ENCODE measurements around the gene CXCL6. TPM values are rescaled to one million over a fixed set of nuclear protein-coding genes. Genes with fewer than 3 reads are reported as not detected.

Gene CXCL6
- total RNA-seq = 0.65 and 6.4 TPM in 2 replicates

GRCh38 chr4:73836373-73837279, at the start of gene CXCL6:
Gene CXCL6 (plus strand): TSS chr4:73836678. CDS start chr4:73836751, 73 bp downstream.

GRCh38 chr4:73853246-73853704, 16.8 kb downstream of the CXCL6 start, which contains the start of gene PF4V1:
Gene PF4V1 (plus strand): TSS chr4:73853296. CDS start chr4:73853363, 67 bp downstream.

GRCh38 chr4:73869130-73870055, 32.9 kb downstream of the CXCL6 start, which contains the start of gene CXCL1:
Gene CXCL1 (plus strand): TSS chr4:73869393. CDS start chr4:73869471, 78 bp downstream.

Other genes starting within 250 kb of the CXCL6 start
- gene RASSF6, start 216.2 kb upstream of the CXCL6 start, total RNA-seq = under 0.01 TPM in 1 of 2 replicates, not detected in the other
- 36.1 and 80.4 TPM in 2 replicates for gene CXCL8, start 96.1 kb upstream of the CXCL6 start, total RNA-seq
- not detected in 2 replicates for gene PF4V1, start 16.6 kb downstream of the CXCL6 start, total RNA-seq
- 14.6 and 36.2 TPM in 2 replicates for gene CXCL1, start 32.7 kb downstream of the CXCL6 start, total RNA-seq
- gene PF4, start 145.3 kb downstream of the CXCL6 start, total RNA-seq = not detected in 2 replicates
- gene PPBP, start 151.5 kb downstream of the CXCL6 start, total RNA-seq = not detected in 2 replicates
- gene CXCL5, start 162.0 kb downstream of the CXCL6 start, total RNA-seq = 0.61 TPM in 1 of 2 replicates, not detected in the other
- 0.61 and 1.3 TPM in 2 replicates for gene CXCL3, start 202.0 kb downstream of the CXCL6 start, total RNA-seq